ENCODE results near the gene MED13L. TPM values are rescaled to one million over a fixed set of nuclear protein-coding genes. Genes with fewer than 3 reads are reported as not detected.

The MED13L gene
- total RNA-seq, 2 experiments from 2014 or later = 25.7 to 40.1 TPM

GRCh38 chr12:116216022-116216756, 61.3 kb downstream of the MED13L start:
- Histone ChIP-seq H3K36me3 (ENCODE audit: insufficient read depth, low read length) (no peaks in the 10 kb centered on the region), H3K4me1 (ENCODE audit: insufficient read depth, low read length, poor library complexity, severe bottlenecking) (no peaks in the 10 kb centered on the region), H3K9me2 (ENCODE audit: insufficient read depth, low read length) (no peaks in the 10 kb centered on the region), H3K4me3 (ENCODE audit: low read depth, low read length, poor library complexity, severe bottlenecking) (no peak overlapping the region), H3K79me2 (ENCODE audit: insufficient read depth, low read depth, low read length) (no peaks in the 10 kb centered on the region), H4K20me1 (ENCODE audit: insufficient read depth, low read length) (peaks cover 19% of the 10 kb centered on the region), H3K4me2 (ENCODE audit: low read length) (no peak overlapping the region), H2AFZ (ENCODE audit: low read length) (no peak overlapping the region), H3K27ac (ENCODE audit: low read depth, low read length, poor library complexity, severe bottlenecking) (no peak overlapping the region), H3K9me3 (ENCODE audit: low read length) (no peaks in the 10 kb centered on the region)
- CTCF ChIA-PET (ENCODE audit: unreplicated experiment) = interaction anchor here (0.6 kb wide), 1 partner anchor 401 kb away, joined by 4 read pairs; no protein-coding TSS in a partner anchor
- POLR2A ChIA-PET = interaction anchor here (0.6 kb wide), 2 partner anchors 8 to 1501 kb away, joined by 3 read pairs; no protein-coding TSS in a partner anchor
- DNase-seq (ENCODE audit: low spot score) = no peak
- no TSS peak for BruUV-seq (replicated peaks)
- TF ChIP-seq EZH2phosphoT487 (IDR thresholded peaks at IDR 0.05; ENCODE audit: borderline replicate concordance, low read depth, low read length) (no peak), CTCF (conservative IDR thresholded peaks at IDR 0.05; ENCODE audit: low read length) (no peak)
- intact Hi-C loops (cut with micrococcal nuclease; ENCODE audit: unreplicated experiment) = no loop called here

- POLR2A ChIA-PET = no interaction called here
- Histone ChIP-seq H3K9me3 (ENCODE audit: low read length) (no peaks in the 10 kb centered on the region), H3K9me2 (ENCODE audit: insufficient read depth, low read length) (no peaks in the 10 kb centered on the region), H4K20me1 (ENCODE audit: insufficient read depth, low read length) (peaks cover 19% of the 10 kb centered on the region), H3K27ac (ENCODE audit: low read depth, low read length, poor library complexity, severe bottlenecking) (no peak overlapping the region), H2AFZ (ENCODE audit: low read length) (no peak overlapping the region), H3K4me3 (ENCODE audit: low read depth, low read length, poor library complexity, severe bottlenecking) (no peak overlapping the region), H3K79me2 (ENCODE audit: insufficient read depth, low read depth, low read length) (no peaks in the 10 kb centered on the region), H3K36me3 (ENCODE audit: insufficient read depth, low read length) (no peaks in the 10 kb centered on the region), H3K4me1 (ENCODE audit: insufficient read depth, low read length, poor library complexity, severe bottlenecking) (no peaks in the 10 kb centered on the region), H3K4me2 (ENCODE audit: low read length) (no peak overlapping the region)
- no peak for DNase-seq (ENCODE audit: low spot score)
- intact Hi-C loops (cut with micrococcal nuclease; ENCODE audit: unreplicated experiment) = no loop called here
- CTCF ChIA-PET (ENCODE audit: unreplicated experiment) = no interaction called here
- BruUV-seq (replicated peaks) = no TSS peak
- TF ChIP-seq CTCF (conservative IDR thresholded peaks at IDR 0.05; ENCODE audit: low read length) (no peak), EZH2phosphoT487 (IDR thresholded peaks at IDR 0.05; ENCODE audit: borderline replicate concordance, low read depth, low read length) (no peak)
Observed at GRCh38 chr12:116215023-116215422, 62.5 kb downstream of the MED13L start.

- Histone ChIP-seq H3K4me2 (ENCODE audit: low read length) (no peak overlapping the region), H3K79me2 (ENCODE audit: insufficient read depth, low read depth, low read length) (no peaks in the 10 kb centered on the region), H2AFZ (ENCODE audit: low read length) (no peak overlapping the region), H3K9me2 (ENCODE audit: insufficient read depth, low read length) (no peaks in the 10 kb centered on the region), H3K36me3 (ENCODE audit: insufficient read depth, low read length) (no peaks in the 10 kb centered on the region), H3K4me3 (ENCODE audit: low read depth, low read length, poor library complexity, severe bottlenecking) (no peak overlapping the region), H4K20me1 (ENCODE audit: insufficient read depth, low read length) (peaks cover 19% of the 10 kb centered on the region), H3K4me1 (ENCODE audit: insufficient read depth, low read length, poor library complexity, severe bottlenecking) (no peaks in the 10 kb centered on the region), H3K9me3 (ENCODE audit: low read length) (no peaks in the 10 kb centered on the region), H3K27ac (ENCODE audit: low read depth, low read length, poor library complexity, severe bottlenecking) (no peak overlapping the region)
- CTCF ChIA-PET (ENCODE audit: unreplicated experiment) = no interaction called here
- BruUV-seq (replicated peaks) = no TSS peak
- POLR2A ChIA-PET = no interaction called here
- intact Hi-C loops (cut with micrococcal nuclease; ENCODE audit: unreplicated experiment) = no loop called here
- TF ChIP-seq EZH2phosphoT487 (IDR thresholded peaks at IDR 0.05; ENCODE audit: borderline replicate concordance, low read depth, low read length) (no peak), CTCF (conservative IDR thresholded peaks at IDR 0.05; ENCODE audit: low read length) (no peak)
- DNase-seq (ENCODE audit: low spot score) = no peak
Observed at GRCh38 chr12:116213885-116214527, 63.5 kb downstream of the MED13L start.

Data from OCI-LY7 (cell line).